OCI-LY7 (cell line): Measurements from ENCODE around the gene METAP2. TPM values are rescaled to one million over a fixed set of nuclear protein-coding genes. Genes with fewer than 3 reads are reported as not detected.

Source experiments
- BruUV-seq: library from RNA; stranded (reverse); fragments of 400-500 nt; replicated peaks from 2 replicates; lab custom pipeline; 2021; lab: Mats Ljungman, UMichigan
- CTCF ChIA-PET: fragments of 300-600 bp; sonication (Branson Sonifier 250); formaldehyde crosslinking; loops from one replicate; lab custom pipeline; 2022; ENCODE audit warnings: antibody characterized with exemption; ENCODE audit not compliant: unreplicated experiment; lab: Charles Lee
- POLR2A ChIA-PET: fragments of 300-600 bp; sonication (Branson Sonifier 250); formaldehyde crosslinking; loops from one replicate; lab custom pipeline; 2022; ENCODE audit warnings: antibody characterized with exemption; lab: Charles Lee
- DNase-seq: peaks from one replicate; pipeline ENCODE4 v3.0.0-alpha.2; 2015; ENCODE audit warnings: low spot score
- H2AFZ ChIP-seq: fragments of 200-600 bp; sonication (generic), shearing (Covaris generic); 2 replicates; pipeline ENCODE4 v1.6.1; 2014; ENCODE audit warnings: mild to moderate bottlenecking, antibody characterized with exemption, low read length, moderate library complexity
- H3K27ac ChIP-seq: fragments of 200-600 bp; sonication (generic); 2 replicates; pipeline ENCODE4 v1.5.1; 2014; ENCODE audit warnings: mixed run types, low read depth, mild to moderate bottlenecking, moderate library complexity, low read length, inconsistent platforms; ENCODE audit not compliant: poor library complexity, severe bottlenecking
- H3K36me3 ChIP-seq: fragments of 200-600 bp; sonication (generic); 2 replicates; pipeline ENCODE4 v1.6.1; 2014; ENCODE audit warnings: mild to moderate bottlenecking, antibody characterized with exemption, low read length, moderate library complexity, mixed read lengths; ENCODE audit not compliant: insufficient read depth
- H3K4me1 ChIP-seq: fragments of 200-600 bp; sonication (generic); 2 replicates; pipeline ENCODE4 v1.5.1; 2014; ENCODE audit warnings: mild to moderate bottlenecking, low read length; ENCODE audit not compliant: insufficient read depth, poor library complexity, severe bottlenecking
- H3K4me2 ChIP-seq: fragments of 200-600 bp; sonication (generic); 2 replicates; pipeline ENCODE4 v1.6.1; 2014; ENCODE audit warnings: mild to moderate bottlenecking, low read length
- H3K4me3 ChIP-seq: fragments of 200-600 bp; sonication (generic); 2 replicates; pipeline ENCODE4 v1.5.1; 2014; ENCODE audit warnings: mild to moderate bottlenecking, low read depth, low read length; ENCODE audit not compliant: poor library complexity, severe bottlenecking
- H3K79me2 ChIP-seq: fragments of 200-600 bp; sonication (generic); 2 replicates; pipeline ENCODE4 v1.6.1; 2016; ENCODE audit warnings: low read depth, mild to moderate bottlenecking, low read length, moderate library complexity, mixed read lengths; ENCODE audit not compliant: insufficient read depth
- H3K9me2 ChIP-seq: fragments of 200-600 bp; sonication (generic); 2 replicates; pipeline ENCODE4 v1.6.1; 2016; ENCODE audit warnings: mild to moderate bottlenecking, low read length, mixed read lengths; ENCODE audit not compliant: insufficient read depth
- H3K9me3 ChIP-seq: fragments of 200-600 bp; sonication (generic); 2 replicates; pipeline ENCODE4 v1.6.1; 2014; ENCODE audit warnings: mild to moderate bottlenecking, mixed run types, low read length, mixed read lengths
- H4K20me1 ChIP-seq: fragments of 200-600 bp; sonication (generic); 2 replicates; pipeline ENCODE4 v1.6.1; 2014; ENCODE audit warnings: mild to moderate bottlenecking, antibody characterized with exemption, low read length, moderate library complexity, mixed read lengths; ENCODE audit not compliant: insufficient read depth
- EZH2phosphoT487 ChIP-seq: fragments of 200-600 bp; sonication (generic); IDR thresholded peaks from 2 replicates; pipeline ENCODE4 v1.6.1; 2018; ENCODE audit warnings: low read depth, borderline replicate concordance, mild to moderate bottlenecking, mixed run types, antibody characterized with exemption, low read length, moderate library complexity, mixed read lengths
- intact Hi-C: fragments of 100-400 bp; cut with micrococcal nuclease; formaldehyde crosslinking; loops from one replicate; pipeline ENCODE4 v1.10.0; 2022; ENCODE audit not compliant: unreplicated experiment
- total RNA-seq, 2 experiments: library from RNA; depleted of rRNA in 1 of 2; stranded (reverse); fragments of >200 nt in 1 of 2; shearing (Covaris generic) in 1 of 2; gene quantifications; 2 replicates each; pipeline ENCODE4 v1.2.3, GENCODE V29; 2014 to 2022
- TF ChIP-seq, protein P1 (sequence below): fragments of 200-600 bp; sonication (generic); conservative IDR thresholded peaks from 2 replicates; pipeline ENCODE4 v1.5.1; 2014; ENCODE audit warnings: mild to moderate bottlenecking, antibody characterized with exemption, low read length, moderate library complexity, mixed read lengths

Gene METAP2
- total RNA-seq, 2 experiments from 2014 or later, result 90.3 to 177 TPM

DNA sequence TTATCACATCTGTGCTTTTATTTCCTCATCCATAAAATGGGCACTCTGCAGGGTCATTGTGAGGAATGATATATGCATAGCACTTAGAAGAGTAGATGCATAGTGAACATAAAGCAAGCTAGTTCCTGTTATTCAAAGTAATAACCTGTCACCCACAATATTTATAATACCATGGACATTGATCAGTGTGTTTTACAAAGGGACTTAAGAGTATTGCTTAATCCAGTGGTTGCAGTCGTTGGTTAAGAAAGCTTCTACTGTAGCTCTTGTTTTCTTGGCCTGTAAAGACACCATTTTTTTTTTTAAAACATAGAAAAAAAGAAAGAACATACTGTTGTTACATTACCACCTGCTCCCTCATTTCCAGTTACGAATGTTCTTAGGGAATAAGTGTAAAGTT is 13.1 kb downstream of the METAP2 start:
- POLR2A ChIA-PET, result interaction anchor here (0.5 to 3.0 kb wide), 3 partner anchors 10 to 136 kb away, joined by 4 to 14 read pairs (median 6); partner anchors contain the start of gene METAP2

DNA sequence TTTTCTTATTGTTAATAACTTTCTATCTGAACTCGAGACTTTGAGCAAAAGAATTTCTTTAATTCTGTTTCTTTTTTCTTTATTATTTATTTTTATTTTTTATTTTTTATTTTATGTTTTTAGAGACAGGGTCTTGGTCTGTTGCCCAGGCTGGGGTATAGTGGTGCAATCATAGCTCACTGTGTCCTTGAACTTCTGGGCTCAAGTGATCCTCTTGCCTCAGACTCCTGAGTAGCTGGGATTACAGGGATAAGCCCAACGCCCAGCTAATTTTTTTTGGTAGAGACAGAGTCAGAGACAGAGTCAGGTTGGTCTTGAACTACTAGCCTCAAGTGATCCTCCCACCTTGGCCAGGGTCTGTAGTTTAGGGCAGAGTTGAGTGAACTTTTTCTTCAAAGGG is 18.5 kb downstream of the METAP2 start:
- DNase-seq, result no peak
- Histone ChIP-seq H3K36me3 (peaks cover 98% of the 10 kb centered on the region), H3K27ac (no peak overlapping the region), H3K4me2 (no peak overlapping the region), H3K4me3 (no peak overlapping the region), H4K20me1 (no peaks in the 10 kb centered on the region), H3K79me2 (peaks cover 36% of the 10 kb centered on the region; the same call in 1 of the 2 replicates), H2AFZ (no peak overlapping the region), H3K9me3 (no peaks in the 10 kb centered on the region), H3K4me1 (no peaks in the 10 kb centered on the region), H3K9me2 (no peaks in the 10 kb centered on the region)
- no TSS peak for BruUV-seq
- ChIA-PET POLR2A (interaction anchor here (0.6 kb wide), 1 partner anchor 10 kb away, joined by 3 read pairs; no protein-coding TSS in a partner anchor), CTCF (interaction anchor here (1.2 kb wide), 1 partner anchor 9 kb away, joined by 3 read pairs; no protein-coding TSS in a partner anchor)
- TF ChIP-seq, protein P1, sequence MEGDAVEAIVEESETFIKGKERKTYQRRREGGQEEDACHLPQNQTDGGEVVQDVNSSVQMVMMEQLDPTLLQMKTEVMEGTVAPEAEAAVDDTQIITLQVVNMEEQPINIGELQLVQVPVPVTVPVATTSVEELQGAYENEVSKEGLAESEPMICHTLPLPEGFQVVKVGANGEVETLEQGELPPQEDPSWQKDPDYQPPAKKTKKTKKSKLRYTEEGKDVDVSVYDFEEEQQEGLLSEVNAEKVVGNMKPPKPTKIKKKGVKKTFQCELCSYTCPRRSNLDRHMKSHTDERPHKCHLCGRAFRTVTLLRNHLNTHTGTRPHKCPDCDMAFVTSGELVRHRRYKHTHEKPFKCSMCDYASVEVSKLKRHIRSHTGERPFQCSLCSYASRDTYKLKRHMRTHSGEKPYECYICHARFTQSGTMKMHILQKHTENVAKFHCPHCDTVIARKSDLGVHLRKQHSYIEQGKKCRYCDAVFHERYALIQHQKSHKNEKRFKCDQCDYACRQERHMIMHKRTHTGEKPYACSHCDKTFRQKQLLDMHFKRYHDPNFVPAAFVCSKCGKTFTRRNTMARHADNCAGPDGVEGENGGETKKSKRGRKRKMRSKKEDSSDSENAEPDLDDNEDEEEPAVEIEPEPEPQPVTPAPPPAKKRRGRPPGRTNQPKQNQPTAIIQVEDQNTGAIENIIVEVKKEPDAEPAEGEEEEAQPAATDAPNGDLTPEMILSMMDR, result no peak
- no peak for TF ChIP-seq EZH2phosphoT487
- intact Hi-C loops, result no loop called here

More for the DNA sequence above, 13.1 kb downstream of the METAP2 start:
- Histone ChIP-seq H3K4me1 (no peaks in the 10 kb centered on the region), H3K9me3 (no peaks in the 10 kb centered on the region), H3K4me3 (no peak overlapping the region), H4K20me1 (no peaks in the 10 kb centered on the region), H2AFZ (no peak overlapping the region), H3K9me2 (no peaks in the 10 kb centered on the region), H3K36me3 (peaks cover 99% of the 10 kb centered on the region), H3K4me2 (no peak overlapping the region), H3K79me2 (peaks cover 82% of the 10 kb centered on the region), H3K27ac (no peak overlapping the region)
- BruUV-seq, result no TSS peak
- CTCF ChIA-PET, result no interaction called here
- intact Hi-C loops, result no loop called here
- no peak for TF ChIP-seq EZH2phosphoT487
- TF ChIP-seq, protein P1, result no peak
- DNase-seq, result no peak

DNA sequence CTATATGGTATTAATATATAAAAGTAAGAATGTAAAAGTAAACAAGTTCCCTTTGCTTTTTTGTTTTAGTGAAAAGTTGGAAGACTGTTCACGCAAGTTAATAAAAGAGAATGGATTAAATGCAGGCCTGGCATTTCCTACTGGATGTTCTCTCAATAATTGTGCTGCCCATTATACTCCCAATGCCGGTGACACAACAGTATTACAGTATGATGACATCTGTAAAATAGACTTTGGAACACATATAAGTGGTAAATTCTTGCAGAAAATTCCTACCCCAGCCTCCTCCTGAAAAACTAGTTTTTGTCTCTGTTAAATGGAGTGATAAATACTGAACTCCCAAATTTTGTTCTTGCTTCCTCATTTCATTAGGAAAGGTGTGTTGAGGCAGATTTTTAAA is 20.9 kb downstream of the METAP2 start:
- Histone ChIP-seq H4K20me1 (no peaks in the 10 kb centered on the region), H2AFZ (no peak overlapping the region), H3K79me2 (peaks cover 28% of the 10 kb centered on the region; the same call in 1 of the 2 replicates), H3K4me3 (no peak overlapping the region), H3K4me2 (no peak overlapping the region), H3K27ac (no peak overlapping the region), H3K9me3 (peaks cover 7% of the 10 kb centered on the region; the same call in 1 of the 2 replicates), H3K9me2 (no peaks in the 10 kb centered on the region), H3K36me3 (peaks cover 98% of the 10 kb centered on the region), H3K4me1 (no peaks in the 10 kb centered on the region)
- CTCF ChIA-PET, result no interaction called here
- POLR2A ChIA-PET, result no interaction called here
- no peak for TF ChIP-seq EZH2phosphoT487
- TF ChIP-seq, protein P1, result no peak
- DNase-seq, result no peak
- BruUV-seq, result no TSS peak
- intact Hi-C loops, result no loop called here
